NCI-H1694 treated with DMSO at 0.1 percent for 48 hours (cell line): ENCODE measurements around the gene GOLGA8N.

Experiments
- DNase-seq: peaks from one replicate; lab custom pipeline; 2025; lab: John Stamatoyannopoulos, UW

The GOLGA8N gene

DNA sequence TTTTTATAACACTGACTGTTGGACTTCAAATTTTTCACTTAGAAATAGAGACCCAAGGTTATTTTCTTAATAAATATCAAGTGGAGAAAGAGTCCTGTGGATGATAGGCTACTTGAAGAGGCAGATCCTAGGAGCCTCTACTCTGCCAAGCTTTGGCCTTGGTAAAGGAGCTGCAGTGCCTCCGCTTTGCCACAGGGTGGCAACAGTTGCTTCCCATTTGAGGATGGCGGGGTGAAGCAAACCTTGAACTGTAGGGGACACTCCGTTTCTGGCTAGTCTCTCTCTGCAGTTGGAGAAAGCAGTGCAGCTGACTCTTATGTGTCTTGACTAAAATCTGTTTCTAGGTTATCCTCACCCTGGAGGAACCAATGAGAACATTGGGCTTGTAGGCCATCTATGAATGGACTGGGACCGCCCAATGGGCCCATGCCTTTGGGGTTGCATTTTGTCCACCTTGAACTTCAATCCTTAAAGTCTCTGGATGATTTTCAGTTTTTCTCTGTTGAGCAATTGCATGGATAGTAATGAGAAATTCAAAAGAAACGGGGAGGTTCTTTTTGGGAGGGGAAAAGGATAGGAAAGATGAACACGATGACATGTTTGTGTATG, 58.1 kb downstream of the GOLGA8N start:
- no peak for DNase-seq

DNA sequence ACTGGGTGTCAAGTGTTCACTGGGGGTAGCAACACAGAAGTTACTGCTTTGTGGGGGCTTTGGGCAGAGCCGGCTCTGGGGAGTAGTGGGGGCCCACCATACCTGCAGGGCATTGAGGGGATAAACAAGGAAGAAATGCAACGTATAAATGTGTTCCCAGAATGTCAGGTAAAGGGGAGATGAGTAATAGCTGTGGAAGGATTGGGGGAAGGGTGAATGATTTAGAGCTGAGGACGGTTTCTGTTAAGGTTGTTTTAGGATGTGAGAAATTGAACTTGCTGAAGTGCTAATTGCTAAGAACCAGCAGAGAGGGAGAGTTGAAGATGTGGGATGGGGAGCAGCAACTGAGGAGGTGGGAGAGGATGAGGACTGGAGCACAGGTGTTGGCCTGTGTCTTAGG, 58.9 kb downstream of the GOLGA8N start:
- DNase-seq = no peak

DNA sequence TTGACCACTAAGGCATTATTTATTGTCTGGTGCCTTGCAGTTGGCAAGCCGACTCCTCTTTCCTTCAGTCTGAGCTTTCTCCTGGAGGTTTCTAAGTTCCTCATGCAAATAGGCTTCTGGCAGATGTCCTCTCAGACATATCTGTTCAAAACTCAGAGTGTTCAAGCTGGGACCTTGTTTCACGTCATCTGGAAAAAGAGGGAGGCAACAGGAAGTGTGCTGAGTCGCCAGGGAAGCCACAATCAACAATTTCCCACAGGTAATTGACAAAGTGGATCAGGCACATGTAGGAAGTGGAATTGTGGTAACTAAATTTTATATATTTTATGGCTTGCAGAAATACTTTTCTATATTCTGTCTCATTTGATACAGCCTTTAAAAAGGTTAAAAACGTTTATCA, 62.8 kb downstream of the GOLGA8N start:
- DNase-seq = no peak

DNA sequence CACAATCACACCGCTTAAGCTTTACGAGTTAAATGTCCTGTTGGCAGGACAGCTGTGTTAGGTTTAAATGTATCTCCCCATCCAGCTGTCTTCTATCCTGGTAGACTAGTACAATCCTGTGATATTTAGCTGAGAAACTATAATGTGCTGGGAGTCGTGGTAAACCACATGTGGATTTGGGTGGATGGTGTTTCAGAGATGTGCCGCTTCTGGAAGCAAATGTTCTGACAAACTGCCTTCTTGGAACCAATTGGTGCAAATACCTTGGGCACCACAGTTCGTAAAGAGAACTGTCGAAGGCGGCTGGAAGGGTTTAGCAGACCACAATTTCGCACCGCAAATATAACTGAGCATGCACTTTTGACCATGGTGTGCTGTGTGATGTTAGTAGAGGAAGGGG, 63.2 kb downstream of the GOLGA8N start:
- DNase-seq = no peak
